Panc1 (cell line): ENCODE measurements around the gene AFF2.

Experiments
- CTCF ChIP-seq: fragments of 450-650 bp; IDR thresholded peaks from 2 replicates; pipeline ENCODE4 v1.5.1; 2017; ENCODE audit warnings: mild to moderate bottlenecking
- REST ChIP-seq, 2 experiments: IDR thresholded peaks; 2 replicates each; pipeline ENCODE4 v1.6.1; 2011 to 2012; ENCODE audit warnings: low read depth in 2 of 2, control low read depth in 1 of 2, low read length in 1 of 2, mild to moderate bottlenecking in 1 of 2, moderate library complexity in 1 of 2; ENCODE audit not compliant: insufficient read depth in 1 of 2

DNA sequence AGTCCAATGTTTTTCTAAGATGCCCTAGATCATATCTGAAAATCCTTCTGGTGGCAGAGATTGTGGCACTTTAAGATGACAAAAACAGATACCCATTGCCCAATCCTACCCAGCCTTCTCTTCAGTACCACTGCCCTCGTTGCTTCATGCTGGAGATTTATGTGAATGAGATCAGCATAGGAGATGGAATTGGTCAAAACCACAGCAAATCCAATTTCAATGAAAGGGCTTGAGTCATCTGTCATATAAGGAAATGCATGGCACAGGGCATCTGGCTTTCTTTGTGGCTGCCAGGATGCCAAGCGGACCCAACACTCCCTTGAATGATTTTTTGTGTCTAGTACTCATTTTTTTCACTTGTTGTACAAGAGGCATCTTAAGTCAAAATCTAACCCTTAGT is 16.8 kb downstream of the AFF2 start:
- TF ChIP-seq CTCF (no peak), REST (IDR thresholded peaks at IDR 0.05; ENCODE audit: insufficient read depth in 1 of 2, low read depth in 2 of 2, low read length in 1 of 2) (no peak)
